Measurements from ENCODE around the gene KIAA1755. TPM values are rescaled to one million over a fixed set of nuclear protein-coding genes. Genes with fewer than 3 reads are reported as not detected.

Gene KIAA1755
- total RNA-seq, 1 experiment from 2014 or later = 0.44 TPM

DNA sequence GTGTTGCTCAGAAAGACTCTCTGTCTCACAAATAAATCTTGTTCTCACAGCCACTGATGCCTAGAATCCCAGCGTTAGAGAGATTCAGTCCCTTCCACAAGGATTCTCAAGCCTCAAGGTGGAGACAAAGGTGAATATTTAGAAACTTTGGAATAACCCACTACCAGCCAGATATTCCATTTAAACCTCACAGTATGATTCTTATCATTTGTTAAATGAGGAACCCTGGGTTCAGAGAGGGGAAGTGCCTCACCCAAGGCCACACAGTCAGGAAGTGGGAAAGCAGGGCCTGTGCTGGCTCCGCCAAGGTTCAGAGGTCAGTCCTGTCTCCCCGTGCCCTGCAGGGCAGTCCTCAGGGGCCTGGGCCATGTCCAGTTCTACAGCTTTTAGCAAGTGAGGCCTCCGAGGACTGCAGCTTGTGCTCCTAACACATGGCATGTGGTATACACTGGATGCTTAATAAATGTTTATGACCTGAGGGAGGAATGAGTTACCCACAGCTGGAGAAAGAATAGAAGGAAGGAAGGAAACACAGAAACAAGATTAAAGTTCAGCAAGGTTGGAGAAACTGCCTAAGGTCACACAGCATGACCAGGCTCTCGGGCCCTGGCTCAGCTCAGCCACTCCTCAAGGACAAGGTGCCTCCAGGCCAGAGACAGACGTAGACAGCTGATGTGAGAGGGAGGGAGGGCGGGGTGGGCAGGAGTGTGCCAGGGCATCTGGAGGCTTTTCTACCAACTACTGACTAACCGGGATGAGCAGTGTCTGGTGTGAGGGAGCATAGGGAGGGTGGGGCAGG is 91.5 kb downstream of the KIAA1755 start:
- no peak overlapping the region; the same call in 1 of the 2 replicates for H2AFZ ChIP-seq (ENCODE audit: low read length)
- TF ChIP-seq EZH2 (IDR thresholded peaks at IDR 0.05; ENCODE audit: low read length, unreplicated experiment) = no peak
- TF ChIP-seq, protein P1, sequence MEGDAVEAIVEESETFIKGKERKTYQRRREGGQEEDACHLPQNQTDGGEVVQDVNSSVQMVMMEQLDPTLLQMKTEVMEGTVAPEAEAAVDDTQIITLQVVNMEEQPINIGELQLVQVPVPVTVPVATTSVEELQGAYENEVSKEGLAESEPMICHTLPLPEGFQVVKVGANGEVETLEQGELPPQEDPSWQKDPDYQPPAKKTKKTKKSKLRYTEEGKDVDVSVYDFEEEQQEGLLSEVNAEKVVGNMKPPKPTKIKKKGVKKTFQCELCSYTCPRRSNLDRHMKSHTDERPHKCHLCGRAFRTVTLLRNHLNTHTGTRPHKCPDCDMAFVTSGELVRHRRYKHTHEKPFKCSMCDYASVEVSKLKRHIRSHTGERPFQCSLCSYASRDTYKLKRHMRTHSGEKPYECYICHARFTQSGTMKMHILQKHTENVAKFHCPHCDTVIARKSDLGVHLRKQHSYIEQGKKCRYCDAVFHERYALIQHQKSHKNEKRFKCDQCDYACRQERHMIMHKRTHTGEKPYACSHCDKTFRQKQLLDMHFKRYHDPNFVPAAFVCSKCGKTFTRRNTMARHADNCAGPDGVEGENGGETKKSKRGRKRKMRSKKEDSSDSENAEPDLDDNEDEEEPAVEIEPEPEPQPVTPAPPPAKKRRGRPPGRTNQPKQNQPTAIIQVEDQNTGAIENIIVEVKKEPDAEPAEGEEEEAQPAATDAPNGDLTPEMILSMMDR (conservative IDR thresholded peaks at IDR 0.05; ENCODE audit: low read depth, low read length) = 0 out of 2 replicates have a peak, but pooled peaks have one; percentile 24
- DNase-seq (peak; percentile 55), ATAC-seq (no peak)
- intact Hi-C loops (cut with micrococcal nuclease) = loop anchor here (5.0 kb wide), 1 partner anchor 57 kb away; no protein-coding TSS in a partner anchor
- ChIA-PET POLR2A (ENCODE audit: unreplicated experiment) (no interaction called here), CTCF (interaction anchor here (1.5 kb wide), 1 partner anchor 52 kb away, joined by 4 read pairs; no protein-coding TSS in a partner anchor)
- no peak overlapping the region for H3K4me3 ChIP-seq (ENCODE audit: low read length)
- H3K36me3 ChIP-seq (ENCODE audit: low read depth, low read length) = no peaks in the 10 kb centered on the region
- H3K27me3 ChIP-seq (ENCODE audit: low read length) = no peaks in the 10 kb centered on the region
- H3K27ac ChIP-seq (ENCODE audit: low read length) = peak overlapping the region; percentile 94
- peak overlapping the region; percentile 78 for H3K9ac ChIP-seq (ENCODE audit: low read length)
- H3F3A ChIP-seq (ENCODE audit: low read length, unreplicated experiment) = peaks cover 15% of the 10 kb centered on the region
- no peaks in the 10 kb centered on the region for H3K9me3 ChIP-seq (ENCODE audit: low read length)
- H3K4me2 ChIP-seq (ENCODE audit: low read length) = peak overlapping the region; percentile 58
- H3K9me2 ChIP-seq (replicated peaks; ENCODE audit: low read length) = no peaks in the 10 kb centered on the region
- peaks cover 90% of the 10 kb centered on the region for H3K4me1 ChIP-seq (ENCODE audit: insufficient read depth, low read length)
- H4K20me1 ChIP-seq (ENCODE audit: low read length) = no peaks in the 10 kb centered on the region
- no TSS peak for BruUV-seq (replicated peaks)
- H3K79me2 ChIP-seq (ENCODE audit: low read length) = peaks cover 18% of the 10 kb centered on the region

DNA sequence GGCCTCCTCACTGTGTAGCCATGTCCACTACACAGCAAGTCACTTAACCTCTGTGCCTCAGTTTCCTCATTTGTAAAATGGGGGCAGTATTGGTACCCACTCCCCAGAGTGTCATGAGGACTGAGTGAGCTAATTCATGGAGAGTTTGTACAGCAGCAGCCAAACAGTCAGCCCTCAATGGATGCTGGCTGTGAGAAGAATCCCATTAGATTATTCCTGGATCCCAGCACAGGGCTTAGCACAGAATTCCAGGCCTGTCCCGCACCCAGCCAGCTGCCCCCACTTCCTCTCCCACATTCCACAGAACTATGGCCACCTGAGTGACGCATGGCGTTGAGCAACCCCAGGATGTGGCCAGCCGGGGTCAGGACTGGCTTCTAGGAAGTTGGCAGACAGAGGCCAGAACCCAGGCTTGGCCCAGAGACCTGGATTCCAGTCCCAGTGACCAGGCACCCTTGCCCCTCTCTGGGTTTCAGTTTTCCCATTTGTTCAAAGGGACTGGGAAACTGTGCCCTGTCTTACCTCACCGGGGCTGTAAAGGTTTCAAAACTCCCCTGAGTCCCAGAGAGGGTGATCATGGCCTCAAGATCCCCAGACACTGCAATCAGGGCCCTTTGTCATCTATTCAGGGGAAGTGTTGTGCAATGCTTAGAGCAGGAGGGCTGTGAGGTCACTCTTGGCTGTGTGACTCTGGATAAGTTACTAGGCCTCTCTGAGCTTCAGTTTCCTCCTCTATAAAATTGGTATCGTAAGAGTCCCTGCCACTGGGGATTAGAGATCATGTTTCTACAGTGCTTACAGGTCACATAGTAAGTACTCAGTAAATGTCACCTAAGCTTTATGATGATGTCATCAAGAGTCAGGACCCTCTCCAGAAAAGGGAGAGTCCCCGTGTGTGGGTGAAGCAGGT is 92.4 kb downstream of the KIAA1755 start:
- Histone ChIP-seq H3K4me3 (ENCODE audit: low read length) (no peak overlapping the region), H3K9me3 (ENCODE audit: low read length) (no peaks in the 10 kb centered on the region), H3K4me2 (ENCODE audit: low read length) (peak overlapping the region; percentile 58), H3K9ac (ENCODE audit: low read length) (peak overlapping the region; percentile 78), H4K20me1 (ENCODE audit: low read length) (no peaks in the 10 kb centered on the region), H3K27me3 (ENCODE audit: low read length) (no peaks in the 10 kb centered on the region), H3F3A (ENCODE audit: low read length, unreplicated experiment) (peaks cover 10% of the 10 kb centered on the region), H3K9me2 (replicated peaks; ENCODE audit: low read length) (no peaks in the 10 kb centered on the region), H2AFZ (ENCODE audit: low read length) (no peak overlapping the region), H3K4me1 (ENCODE audit: insufficient read depth, low read length) (peaks cover 92% of the 10 kb centered on the region), H3K27ac (ENCODE audit: low read length) (peak overlapping the region; percentile 94), H3K36me3 (ENCODE audit: low read depth, low read length) (no peaks in the 10 kb centered on the region), H3K79me2 (ENCODE audit: low read length) (peaks cover 27% of the 10 kb centered on the region)
- no TSS peak for BruUV-seq (replicated peaks)
- ChIA-PET CTCF (interaction anchor here (0.5 to 1.7 kb wide), 4 partner anchors 53 to 175 kb away, joined by 3 to 5 read pairs (median 4); no protein-coding TSS in a partner anchor), POLR2A (ENCODE audit: unreplicated experiment) (interaction anchor here (1.1 kb wide), 1 partner anchor 15 kb away, joined by 4 read pairs; no protein-coding TSS in a partner anchor)
- TF ChIP-seq, protein P1 (conservative IDR thresholded peaks at IDR 0.05; ENCODE audit: low read depth, low read length) = no peak
- TF ChIP-seq EZH2 (IDR thresholded peaks at IDR 0.05; ENCODE audit: low read length, unreplicated experiment) (no peak), EZH2phosphoT487 (IDR thresholded peaks at IDR 0.05; ENCODE audit: borderline replicate concordance, low read length) (no peak)
- ATAC-seq (peak; percentile 62), DNase-seq (peak; percentile 98)
- intact Hi-C loops (cut with micrococcal nuclease) = loop anchor here (5.0 kb wide), 1 partner anchor 56 kb away; no protein-coding TSS in a partner anchor

All from PC-3 (cell line).